ENCODE measurements around the gene RALGPS1. TPM values are rescaled to one million over a fixed set of nuclear protein-coding genes. Genes with fewer than 3 reads are reported as not detected.

Gene RALGPS1
- polyA plus RNA-seq, 1 of the 3 experiments (the other 2 are of a cell fraction): 3.9 TPM

DNA sequence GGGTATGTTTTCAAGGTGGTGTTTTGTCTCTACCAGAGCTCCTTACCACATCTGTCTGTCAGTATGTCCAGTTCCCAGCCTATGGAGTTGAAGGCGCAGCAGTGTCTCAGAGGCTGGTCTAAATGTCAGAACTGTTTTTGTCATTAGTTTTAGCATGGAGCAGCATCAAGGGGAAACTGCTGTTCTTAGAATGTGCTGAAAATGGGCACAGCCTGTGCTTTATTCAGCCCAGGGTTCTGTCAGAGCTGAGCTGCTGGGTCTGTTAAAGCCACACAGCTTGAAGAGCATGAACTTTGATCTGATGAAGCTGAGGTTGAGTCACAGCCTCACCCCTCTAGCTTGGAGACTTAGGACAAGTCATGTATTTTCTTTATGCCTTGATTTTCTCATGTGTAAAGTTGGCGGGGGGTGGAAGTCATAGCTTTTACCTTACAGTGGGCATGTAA, 71.9 kb downstream of the RALGPS1 start:
- POLR2A ChIA-PET: no interaction called here

GRCh38 chr9:126988857-126989256, 74.3 kb downstream of the RALGPS1 start:
- Histone ChIP-seq H3K36me3 (replicated peaks in 1 of 2; ENCODE audit: control insufficient read depth in 1 of 2, insufficient read depth in 2 of 2, low read length in 1 of 2) (peaks cover 0 to 6% of the 10 kb centered on the region in 2 experiments), H3K4me2 (no peak overlapping the region), H3K9me2 (no peaks in the 10 kb centered on the region), H3K27ac (ENCODE audit: low read depth in 2 of 2, low read length in 1 of 2) (no peak overlapping the region), H3K4me1 (ENCODE audit: control insufficient read depth in 1 of 2, insufficient read depth in 2 of 2, low read depth in 1 of 2, low read length in 1 of 2) (peaks cover 0 to 5% of the 10 kb centered on the region in 2 experiments; a peak in 2 of 4 replicates), H3K4me3 (ENCODE audit: low read depth in 2 of 2, low read length in 1 of 2) (no peak overlapping the region), H3K9me3 (0 out of 2 replicates have a peak, but pooled peaks cover 4% of the 10 kb centered on the region), H2AFZ (ENCODE audit: low read depth) (no peak overlapping the region), H3F3A (replicated peaks; ENCODE audit: insufficient read depth) (no peaks in the 10 kb centered on the region), H3K9ac (no peak overlapping the region), H4K20me1 (ENCODE audit: insufficient read depth) (no peaks in the 10 kb centered on the region), H3K27me3 (ENCODE audit: insufficient read depth) (no peaks in the 10 kb centered on the region), H3K79me2 (ENCODE audit: insufficient read depth) (no peaks in the 10 kb centered on the region)
- no peak for DNase-seq
- CTCF ChIA-PET: no interaction called here
- WGBS (ENCODE audit: low lambda C conversion rate): 83% methylated on average over 2 of the region's 2 CpGs
- POLR2A ChIA-PET: no interaction called here
- TF ChIP-seq TEAD4 (IDR thresholded peaks at IDR 0.05; ENCODE audit: borderline replicate concordance, insufficient read depth) (no peak), MAX (IDR thresholded peaks at IDR 0.05; ENCODE audit: low read depth) (no peak), USF2 (IDR thresholded peaks at IDR 0.05; ENCODE audit: borderline replicate concordance, low read depth, low read length) (no peak), POLR2AphosphoS5 (IDR thresholded peaks at IDR 0.05; ENCODE audit: low read depth, low read length) (no peak), TCF12 (IDR thresholded peaks at IDR 0.05) (no peak), RCOR1 (IDR thresholded peaks at IDR 0.05; ENCODE audit: low read length) (no peak), RFX5 (IDR thresholded peaks at IDR 0.05; ENCODE audit: low read length) (no peak), ZBTB33 (IDR thresholded peaks at IDR 0.05; ENCODE audit: borderline replicate concordance, low read depth) (no peak), SMC3 (IDR thresholded peaks at IDR 0.05; ENCODE audit: low read depth, low read length) (no peak), EP300 (IDR thresholded peaks at IDR 0.05; ENCODE audit: borderline replicate concordance in 1 of 2, low read depth in 1 of 2, low read length in 1 of 2) (no peak), IRF3 (IDR thresholded peaks at IDR 0.05; ENCODE audit: low read depth, low read length) (no peak), JUND (IDR thresholded peaks at IDR 0.05) (no peak)
- TF ChIP-seq, protein P1, sequence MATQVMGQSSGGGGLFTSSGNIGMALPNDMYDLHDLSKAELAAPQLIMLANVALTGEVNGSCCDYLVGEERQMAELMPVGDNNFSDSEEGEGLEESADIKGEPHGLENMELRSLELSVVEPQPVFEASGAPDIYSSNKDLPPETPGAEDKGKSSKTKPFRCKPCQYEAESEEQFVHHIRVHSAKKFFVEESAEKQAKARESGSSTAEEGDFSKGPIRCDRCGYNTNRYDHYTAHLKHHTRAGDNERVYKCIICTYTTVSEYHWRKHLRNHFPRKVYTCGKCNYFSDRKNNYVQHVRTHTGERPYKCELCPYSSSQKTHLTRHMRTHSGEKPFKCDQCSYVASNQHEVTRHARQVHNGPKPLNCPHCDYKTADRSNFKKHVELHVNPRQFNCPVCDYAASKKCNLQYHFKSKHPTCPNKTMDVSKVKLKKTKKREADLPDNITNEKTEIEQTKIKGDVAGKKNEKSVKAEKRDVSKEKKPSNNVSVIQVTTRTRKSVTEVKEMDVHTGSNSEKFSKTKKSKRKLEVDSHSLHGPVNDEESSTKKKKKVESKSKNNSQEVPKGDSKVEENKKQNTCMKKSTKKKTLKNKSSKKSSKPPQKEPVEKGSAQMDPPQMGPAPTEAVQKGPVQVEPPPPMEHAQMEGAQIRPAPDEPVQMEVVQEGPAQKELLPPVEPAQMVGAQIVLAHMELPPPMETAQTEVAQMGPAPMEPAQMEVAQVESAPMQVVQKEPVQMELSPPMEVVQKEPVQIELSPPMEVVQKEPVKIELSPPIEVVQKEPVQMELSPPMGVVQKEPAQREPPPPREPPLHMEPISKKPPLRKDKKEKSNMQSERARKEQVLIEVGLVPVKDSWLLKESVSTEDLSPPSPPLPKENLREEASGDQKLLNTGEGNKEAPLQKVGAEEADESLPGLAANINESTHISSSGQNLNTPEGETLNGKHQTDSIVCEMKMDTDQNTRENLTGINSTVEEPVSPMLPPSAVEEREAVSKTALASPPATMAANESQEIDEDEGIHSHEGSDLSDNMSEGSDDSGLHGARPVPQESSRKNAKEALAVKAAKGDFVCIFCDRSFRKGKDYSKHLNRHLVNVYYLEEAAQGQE (IDR thresholded peaks at IDR 0.05; ENCODE audit: low read depth, low read length): no peak

More for the DNA sequence above, 71.9 kb downstream of the RALGPS1 start:
- no peak overlapping the region for H3K4me3 ChIP-seq (ENCODE audit: low read depth in 2 of 2, low read length in 1 of 2)
- no peaks in the 10 kb centered on the region for H3K79me2 ChIP-seq (ENCODE audit: insufficient read depth)
- 92% methylated on average over 2 of the region's 2 CpGs for WGBS (ENCODE audit: low lambda C conversion rate)
- no peak for DNase-seq
- no peaks in the 10 kb centered on the region for H3K9me2 ChIP-seq
- H3K27me3 ChIP-seq (ENCODE audit: insufficient read depth): no peaks in the 10 kb centered on the region
- no peaks in the 10 kb centered on the region for H3K36me3 ChIP-seq (replicated peaks in 1 of 2; ENCODE audit: control insufficient read depth in 1 of 2, insufficient read depth in 2 of 2, low read length in 1 of 2)
- H4K20me1 ChIP-seq (ENCODE audit: insufficient read depth): no peaks in the 10 kb centered on the region
- H3K9me3 ChIP-seq: no peaks in the 10 kb centered on the region
- no peak overlapping the region for H3K9ac ChIP-seq
- H3K4me2 ChIP-seq: no peak overlapping the region
- no peak overlapping the region for H2AFZ ChIP-seq (ENCODE audit: low read depth)
- H3F3A ChIP-seq (replicated peaks; ENCODE audit: insufficient read depth): no peaks in the 10 kb centered on the region
- no peak for TF ChIP-seq EZH2phosphoT487 (IDR thresholded peaks at IDR 0.05; ENCODE audit: borderline replicate concordance, low read depth)
- no peak for TF ChIP-seq MAX (IDR thresholded peaks at IDR 0.05; ENCODE audit: low read depth)
- no peak for TF ChIP-seq FOSL2 (IDR thresholded peaks at IDR 0.05; ENCODE audit: borderline replicate concordance, low read depth)
- TF ChIP-seq, protein P2, sequence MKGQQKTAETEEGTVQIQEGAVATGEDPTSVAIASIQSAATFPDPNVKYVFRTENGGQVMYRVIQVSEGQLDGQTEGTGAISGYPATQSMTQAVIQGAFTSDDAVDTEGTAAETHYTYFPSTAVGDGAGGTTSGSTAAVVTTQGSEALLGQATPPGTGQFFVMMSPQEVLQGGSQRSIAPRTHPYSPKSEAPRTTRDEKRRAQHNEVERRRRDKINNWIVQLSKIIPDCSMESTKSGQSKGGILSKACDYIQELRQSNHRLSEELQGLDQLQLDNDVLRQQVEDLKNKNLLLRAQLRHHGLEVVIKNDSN (IDR thresholded peaks at IDR 0.05; ENCODE audit: borderline replicate concordance, low read depth): no peak
- TF ChIP-seq NFIC (IDR thresholded peaks at IDR 0.05; ENCODE audit: borderline replicate concordance): no peak
- TF ChIP-seq MEF2A (IDR thresholded peaks at IDR 0.05; ENCODE audit: borderline replicate concordance, low read depth): no peak
- no peak for TF ChIP-seq TEAD4 (IDR thresholded peaks at IDR 0.05; ENCODE audit: borderline replicate concordance, insufficient read depth)
- no peak for TF ChIP-seq FOXJ3 (CRISPR knock-in tag; IDR thresholded peaks at IDR 0.05)
- TF ChIP-seq EP300 (IDR thresholded peaks at IDR 0.05; ENCODE audit: borderline replicate concordance in 1 of 2, low read depth in 1 of 2, low read length in 1 of 2): no peak
- no peak for TF ChIP-seq RXRA (IDR thresholded peaks at IDR 0.05; ENCODE audit: borderline replicate concordance, low read depth)
- no peak overlapping the region for H3K27ac ChIP-seq (ENCODE audit: low read depth in 2 of 2, low read length in 1 of 2)
- CTCF ChIA-PET: no interaction called here
- H3K4me1 ChIP-seq (ENCODE audit: control insufficient read depth in 1 of 2, insufficient read depth in 2 of 2, low read depth in 1 of 2, low read length in 1 of 2): peaks cover 0 to 5% of the 10 kb centered on the region in 2 experiments; a peak in 2 of 4 replicates
